ENCODE data around the gene CD4. TPM values are rescaled to one million over a fixed set of nuclear protein-coding genes. Genes with fewer than 3 reads are reported as not detected.

CD4 gene
- total RNA-seq, 2 donors from 2014 or later: 0.77 to 1.3 TPM

GRCh38 chr12:6840330-6840729, 51.0 kb downstream of the CD4 start:
- Histone ChIP-seq H3K4me1 (ENCODE audit: control insufficient read depth, insufficient read depth, low read length) (peaks cover 4% of the 10 kb centered on the region), H3K9ac (ENCODE audit: extremely low read depth, low read length, poor library complexity, severe bottlenecking) (no peak overlapping the region), H3K4me3 (ENCODE audit: low read length) (no peak overlapping the region), H3K27ac (ENCODE audit: low read depth, low read length) (peak overlapping the region; percentile 80), H3K9me3 (ENCODE audit: control insufficient read depth, low read length) (no peaks in the 10 kb centered on the region), H3K27me3 (ENCODE audit: control insufficient read depth, insufficient read depth, low read length, poor library complexity, severe bottlenecking) (no peaks in the 10 kb centered on the region), H3K36me3 (ENCODE audit: control insufficient read depth, insufficient read depth, low read length) (peaks cover 60% of the 10 kb centered on the region)
- Mint-ChIP-seq H3K4me3 (no peak overlapping the region), H3K9me3 (no peaks in the 10 kb centered on the region), H3K36me3 (ENCODE audit: low read depth) (peaks cover 54% of the 10 kb centered on the region), H3K27me3 (ENCODE audit: insufficient read depth) (peaks cover 13% of the 10 kb centered on the region), H3K4me1 (peaks cover 36% of the 10 kb centered on the region), H3K27ac (peak overlapping the region; percentile 15)
- no peak for DNase-seq
- TF ChIP-seq CTCF (conservative IDR thresholded peaks at IDR 0.05): no peak
- 93% methylated on average over 1 of the region's 1 CpG; no CpG with 5 or more reads in 1 of the 2 experiments for WGBS, 2 experiments (ENCODE audit: insufficient coverage in 1 of 2, insufficient read length in 1 of 2)

GRCh38 chr12:6840761-6841515, 51.6 kb downstream of the CD4 start, which contains the start of gene GNB3:
Gene GNB3 (plus strand): TSS chr12:6840925. CDS start chr12:6841288, 363 bp downstream.
- no peaks in the 10 kb centered on the region for H3K9me3 Mint-ChIP-seq
- H3K9me3 ChIP-seq (ENCODE audit: control insufficient read depth, low read length): no peaks in the 10 kb centered on the region
- peaks cover 13% of the 10 kb centered on the region for H3K27me3 Mint-ChIP-seq (ENCODE audit: insufficient read depth)
- H3K9ac ChIP-seq (ENCODE audit: extremely low read depth, low read length, poor library complexity, severe bottlenecking): no peak within 1 kb of the TSS
- no peak within 1 kb of the TSS for H3K4me3 Mint-ChIP-seq
- no peak for DNase-seq
- WGBS, 2 experiments (ENCODE audit: insufficient coverage in 1 of 2, insufficient read length in 1 of 2): 90 to 91% methylated on average over 20 to 23 of the region's 24 CpGs
- no peak within 1 kb of the TSS for H3K4me3 ChIP-seq (ENCODE audit: low read length)
- H3K4me1 ChIP-seq (ENCODE audit: control insufficient read depth, insufficient read depth, low read length): peaks cover 4% of the 10 kb centered on the region
- H3K4me1 Mint-ChIP-seq: peaks cover 34% of the 10 kb centered on the region
- H3K27ac ChIP-seq (ENCODE audit: low read depth, low read length): peak within 1 kb of the TSS; percentile 80
- H3K27ac Mint-ChIP-seq: peak within 1 kb of the TSS; percentile 36
- H3K27me3 ChIP-seq (ENCODE audit: control insufficient read depth, insufficient read depth, low read length, poor library complexity, severe bottlenecking): no peaks in the 10 kb centered on the region
- peaks cover 60% of the 10 kb centered on the region for H3K36me3 ChIP-seq (ENCODE audit: control insufficient read depth, insufficient read depth, low read length)
- no peak for TF ChIP-seq CTCF (conservative IDR thresholded peaks at IDR 0.05)
- peaks cover 52% of the 10 kb centered on the region for H3K36me3 Mint-ChIP-seq (ENCODE audit: low read depth)

DNA sequence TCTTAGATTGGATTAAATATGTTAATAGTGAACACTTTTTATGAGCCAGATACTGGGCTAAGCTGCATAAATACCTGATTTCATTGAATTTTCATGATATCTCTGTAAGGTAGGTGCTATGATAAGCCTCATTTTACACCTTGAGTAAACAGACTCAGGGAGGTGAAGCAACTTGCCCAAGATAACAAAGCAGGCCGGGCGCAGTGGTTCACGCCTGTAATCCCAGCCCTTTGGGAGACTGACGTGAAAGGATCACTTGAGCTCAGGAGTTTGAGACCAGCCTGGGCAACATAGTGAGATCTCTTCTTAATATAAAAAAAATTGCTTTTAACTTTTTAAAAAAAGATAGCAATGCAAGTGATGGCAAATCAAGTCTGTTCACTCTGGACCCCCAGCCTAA, 52.7 kb downstream of the CD4 start:
- 81 to 85% methylated on average over 4 of the region's 4 CpGs for WGBS, 2 experiments (ENCODE audit: insufficient coverage in 1 of 2, insufficient read length in 1 of 2)
- Histone ChIP-seq H3K9me3 (ENCODE audit: control insufficient read depth, low read length) (no peaks in the 10 kb centered on the region), H3K27me3 (ENCODE audit: control insufficient read depth, insufficient read depth, low read length, poor library complexity, severe bottlenecking) (no peaks in the 10 kb centered on the region), H3K36me3 (ENCODE audit: control insufficient read depth, insufficient read depth, low read length) (peaks cover 62% of the 10 kb centered on the region), H3K4me3 (ENCODE audit: low read length) (no peak overlapping the region), H3K4me1 (ENCODE audit: control insufficient read depth, insufficient read depth, low read length) (peaks cover 4% of the 10 kb centered on the region), H3K9ac (ENCODE audit: extremely low read depth, low read length, poor library complexity, severe bottlenecking) (no peak overlapping the region), H3K27ac (ENCODE audit: low read depth, low read length) (no peak overlapping the region)
- DNase-seq: no peak
- peaks cover 34% of the 10 kb centered on the region for H3K4me1 Mint-ChIP-seq
- H3K4me3 Mint-ChIP-seq: no peak overlapping the region
- H3K27me3 Mint-ChIP-seq (ENCODE audit: insufficient read depth): peaks cover 13% of the 10 kb centered on the region
- TF ChIP-seq CTCF (conservative IDR thresholded peaks at IDR 0.05): no peak
- no peak overlapping the region for H3K27ac Mint-ChIP-seq
- no peaks in the 10 kb centered on the region for H3K9me3 Mint-ChIP-seq
- H3K36me3 Mint-ChIP-seq (ENCODE audit: low read depth): peaks cover 51% of the 10 kb centered on the region
